HG03196 (cell line): ENCODE measurements around the gene FBXO7.

Source experiments
- ATAC-seq: cut with Tn5 transposase; IDR thresholded peaks from one replicate; pipeline ENCODE4 v1.9.1; 2021; ENCODE audit not compliant: unreplicated experiment

FBXO7 gene

DNA sequence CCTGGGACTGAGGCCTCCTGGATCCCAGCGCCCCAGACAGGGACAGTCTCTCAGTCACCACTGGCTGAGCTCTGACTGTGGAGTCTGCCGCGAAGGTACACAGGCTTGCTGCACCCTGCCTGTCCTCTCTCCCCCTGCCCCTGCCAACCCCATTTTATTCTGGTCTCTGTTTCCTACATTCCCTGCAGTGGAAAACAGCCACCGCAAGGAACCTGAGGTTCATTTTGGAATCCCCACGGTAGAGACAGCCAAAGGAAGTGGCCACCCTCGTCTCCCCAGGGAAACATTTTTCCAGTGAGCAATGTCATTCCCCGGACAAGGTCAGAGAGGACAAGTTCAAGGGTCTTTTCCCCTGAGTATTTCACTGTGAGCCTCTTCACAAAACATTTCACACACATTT, 56.6 kb downstream of the FBXO7 start:
- no peak for ATAC-seq

DNA sequence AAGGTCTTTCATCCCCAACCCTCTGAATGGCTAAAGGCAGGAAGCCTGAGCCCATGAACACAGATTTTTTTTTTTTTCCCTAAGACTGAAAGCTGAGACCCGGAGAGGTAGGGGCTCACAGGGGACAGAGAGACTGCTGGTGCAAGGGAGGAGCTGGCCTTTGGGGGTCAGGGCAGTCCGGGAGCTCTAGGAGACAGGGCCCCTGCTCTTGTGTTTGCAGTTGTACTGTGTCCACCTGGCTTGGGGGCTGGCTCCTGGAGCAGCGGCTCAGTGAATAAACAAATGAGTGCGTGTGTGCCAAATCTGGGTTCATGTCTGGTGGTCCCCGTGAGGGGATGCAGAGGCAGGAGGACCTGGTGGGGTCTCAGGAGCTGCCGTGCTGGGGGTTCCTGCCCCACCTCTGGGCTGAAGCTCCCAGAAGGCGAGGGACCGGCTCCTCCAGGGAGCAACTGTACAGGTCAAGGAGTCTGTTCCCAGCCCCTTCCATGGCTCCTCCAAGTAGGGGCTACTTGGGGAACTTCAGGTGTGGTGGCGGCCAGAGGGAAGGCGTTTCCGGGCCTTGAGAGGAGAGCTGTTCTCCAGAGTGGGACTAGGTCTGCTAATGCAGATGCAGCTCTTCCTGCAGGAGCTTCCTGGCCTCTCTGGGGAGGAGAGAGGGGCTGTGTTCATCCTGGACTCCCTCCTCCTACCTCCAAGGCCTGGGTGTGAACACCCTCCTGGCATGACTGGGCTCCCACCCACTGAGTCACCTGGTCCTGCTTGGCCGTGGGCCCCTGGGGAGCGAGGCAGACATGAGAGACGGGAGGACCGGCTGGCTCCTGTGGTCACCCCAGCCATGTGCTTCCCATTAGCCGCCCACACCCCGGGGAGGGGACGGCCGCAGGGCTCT, 57.6 kb downstream of the FBXO7 start:
- no peak for ATAC-seq

DNA sequence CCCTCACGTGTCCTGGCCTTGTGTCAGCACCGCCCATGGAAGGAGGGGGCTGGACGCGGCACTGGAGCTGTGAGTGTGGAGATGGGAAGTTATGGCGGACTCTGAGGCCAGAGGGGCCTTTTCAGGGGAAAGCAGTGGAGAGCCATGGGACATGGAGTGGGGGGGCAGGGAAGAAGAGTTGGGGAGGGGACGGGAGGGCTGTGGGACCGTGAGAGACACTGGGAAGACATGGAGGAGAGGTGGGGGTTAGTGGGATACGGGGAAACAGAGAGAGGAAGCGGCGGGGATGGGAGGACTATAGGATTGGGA, 58.2 kb downstream of the FBXO7 start:
- no peak for ATAC-seq

DNA sequence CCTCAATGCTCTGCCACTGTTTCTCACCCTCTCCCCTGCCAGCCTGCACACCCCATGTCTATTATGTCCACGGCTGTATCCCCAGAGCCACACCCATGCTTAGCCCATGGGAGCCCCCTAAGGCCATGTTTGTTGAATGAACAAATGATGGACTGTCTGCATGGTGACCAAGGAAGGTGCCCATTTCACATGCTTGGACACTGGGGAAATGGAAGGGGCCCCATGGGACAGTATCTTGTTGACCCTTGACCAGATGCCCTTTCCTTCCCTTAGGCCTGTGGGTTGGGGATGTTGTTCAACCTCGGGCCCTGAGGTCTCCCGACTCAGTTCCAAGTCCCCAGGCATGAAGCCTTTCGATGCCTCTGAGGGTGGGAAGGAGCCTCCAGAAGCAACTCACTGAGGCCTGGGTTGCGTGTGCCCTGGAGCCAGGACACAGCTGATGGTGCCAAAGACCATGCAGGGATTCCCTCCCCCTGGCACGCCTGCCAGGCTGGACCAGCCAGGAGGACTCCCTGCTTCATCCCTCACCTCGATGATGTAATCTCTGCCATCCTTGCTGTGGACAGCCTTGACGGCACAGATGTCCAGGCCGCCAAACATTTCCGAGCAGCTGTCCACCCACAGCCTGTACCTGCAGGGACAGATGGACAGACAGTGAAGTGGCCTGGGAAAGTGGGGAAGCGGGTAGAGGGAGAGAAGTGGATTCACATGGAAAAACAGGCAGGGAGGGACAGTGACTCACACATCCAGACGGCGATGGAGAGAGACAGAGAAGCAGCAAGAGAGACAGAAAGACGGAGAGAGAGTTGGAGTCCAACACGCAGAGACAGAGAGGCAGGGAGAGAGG, 58.9 kb downstream of the FBXO7 start:
- no peak for ATAC-seq

GRCh38 chr22:32534252-32535235, 59.9 kb downstream of the FBXO7 start:
- no peak for ATAC-seq

DNA sequence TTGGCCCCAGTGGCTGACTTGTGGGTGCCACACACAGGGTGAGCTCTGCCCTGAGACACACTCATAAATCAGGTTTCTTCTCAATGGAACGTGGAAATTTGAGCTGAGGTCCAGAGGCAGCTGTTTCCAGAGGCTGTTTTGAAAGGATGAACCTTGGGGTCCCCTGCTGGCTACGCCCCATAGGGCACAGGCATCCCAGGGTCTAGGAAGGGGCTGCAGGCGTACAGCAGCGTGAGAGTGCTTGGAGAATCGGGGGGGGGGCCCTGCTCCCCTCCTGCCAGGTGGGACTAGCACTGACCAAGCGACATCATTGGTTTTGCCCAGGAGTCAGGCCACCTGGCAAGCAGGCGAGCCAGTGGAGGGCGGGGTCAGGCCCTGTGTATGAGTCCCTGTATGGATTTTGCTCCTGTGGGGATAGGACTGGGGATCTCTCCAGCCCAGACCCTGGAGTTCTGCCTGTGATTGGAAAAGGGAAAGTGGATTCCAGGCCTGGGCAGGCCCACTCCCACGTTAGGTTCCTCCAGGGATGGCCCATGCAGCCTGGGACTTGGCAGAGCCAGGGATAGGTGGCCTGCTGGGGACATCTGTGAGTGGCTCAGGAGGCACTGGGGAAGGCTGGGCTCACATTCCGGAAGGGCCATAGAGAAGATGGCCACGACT, 61.0 kb downstream of the FBXO7 start:
- ATAC-seq: no peak

DNA sequence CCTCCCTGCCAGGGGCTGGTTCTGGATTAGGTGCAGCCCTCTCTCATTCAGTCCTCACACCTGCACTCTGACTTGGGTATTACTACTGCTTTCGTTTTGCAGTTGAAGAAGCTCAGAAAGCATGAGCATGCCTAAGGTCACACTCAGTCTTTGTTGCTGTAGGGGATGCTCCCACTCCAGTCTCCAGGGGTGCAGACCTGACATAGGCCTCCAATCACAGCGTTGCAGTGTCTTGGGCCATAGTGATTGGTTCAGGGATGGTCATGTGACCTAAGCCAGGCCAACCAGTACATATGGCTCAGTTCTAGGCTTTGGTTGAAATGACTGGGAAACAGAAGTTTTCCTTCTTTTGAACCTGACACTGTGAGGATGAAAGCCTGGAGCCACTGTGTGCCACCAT, 61.7 kb downstream of the FBXO7 start:
- no peak for ATAC-seq

GRCh38 chr22:32538521-32538920, 63.9 kb downstream of the FBXO7 start:
- ATAC-seq: no peak

DNA sequence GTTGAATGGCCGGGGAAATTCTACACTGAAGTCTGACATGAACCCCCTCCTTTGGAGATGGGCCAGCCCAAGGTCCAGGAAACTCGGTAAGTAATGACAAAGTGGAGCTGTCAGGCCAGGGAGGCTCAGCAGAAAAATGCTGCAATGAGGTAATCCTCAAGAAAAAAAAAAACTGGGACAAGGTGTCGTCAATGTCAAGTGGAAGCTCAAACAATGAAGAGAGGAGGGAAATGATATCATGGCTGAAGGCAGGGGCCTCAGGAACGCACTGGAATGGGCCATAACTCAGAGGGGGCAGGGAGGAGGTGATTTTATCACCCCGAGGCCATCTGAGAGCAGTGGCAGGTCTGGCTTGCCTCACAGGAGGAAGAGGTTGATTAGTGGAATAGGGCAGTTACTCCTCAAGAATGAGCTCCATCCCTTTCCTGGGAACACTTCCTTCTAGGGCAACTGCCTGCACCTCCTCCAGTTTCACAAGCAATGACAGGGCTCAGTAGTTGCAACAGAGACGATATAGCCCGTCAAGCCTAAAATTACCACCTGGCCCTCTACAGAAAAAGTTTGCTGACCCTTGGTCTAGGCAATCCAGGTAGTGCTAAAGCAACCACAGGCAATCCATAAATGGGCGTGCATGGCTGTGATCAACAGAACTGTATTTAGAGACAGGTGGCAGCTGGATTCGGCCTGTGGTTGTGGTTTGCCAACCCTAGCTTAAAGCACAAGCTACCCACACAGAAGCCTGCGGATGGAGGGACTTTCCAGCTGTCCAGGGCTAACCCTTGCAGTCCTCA, 65.2 kb downstream of the FBXO7 start:
- no peak for ATAC-seq

DNA sequence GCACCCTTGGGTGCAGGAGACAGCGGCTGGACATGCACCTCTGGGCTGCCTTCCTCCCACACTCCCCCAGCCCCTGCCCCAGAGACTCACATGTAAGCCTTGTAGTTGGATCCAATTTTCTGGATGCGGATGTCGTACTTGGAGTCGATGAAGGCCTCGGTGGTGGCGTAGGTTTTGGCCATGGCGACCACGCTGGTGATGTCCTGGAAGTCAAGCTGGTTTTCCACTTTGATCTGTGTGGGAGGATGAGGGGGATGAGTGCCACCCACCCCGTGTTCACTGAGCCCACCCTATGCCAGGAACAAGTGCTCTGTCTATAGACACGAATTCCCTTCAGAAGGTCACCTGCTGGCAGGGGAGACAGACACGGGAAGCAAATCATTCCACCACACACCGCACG, 66.9 kb downstream of the FBXO7 start:
- ATAC-seq: no peak

DNA sequence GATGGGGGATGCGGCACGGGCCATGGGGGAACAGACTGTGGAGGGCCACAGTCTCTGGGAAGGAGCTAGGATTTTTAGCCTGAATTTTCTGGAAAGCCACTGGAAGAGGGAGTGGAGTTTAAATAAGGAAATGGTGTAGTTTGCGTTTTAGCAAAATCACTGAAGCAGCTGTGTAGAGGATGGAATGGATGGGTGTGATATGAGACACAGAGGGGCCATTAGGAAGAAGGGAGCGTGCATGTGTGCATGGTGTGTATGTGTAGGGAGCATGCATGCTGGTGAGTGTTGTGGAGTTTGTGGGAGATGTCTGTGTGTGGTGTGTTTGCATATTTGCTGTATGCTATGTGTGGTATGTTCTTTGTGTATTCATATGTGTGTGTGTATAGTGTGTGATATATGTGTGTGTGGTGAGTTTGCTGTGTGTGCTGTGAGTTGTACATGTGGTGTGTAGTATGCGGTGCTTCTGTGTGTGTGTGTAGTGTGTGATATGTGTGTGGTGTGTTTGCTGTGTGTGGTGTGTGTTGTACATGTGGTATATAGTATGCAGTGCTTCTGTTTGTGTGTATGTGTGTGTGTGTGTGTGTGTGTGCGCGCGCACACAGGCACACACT, 67.6 kb downstream of the FBXO7 start:
- no peak for ATAC-seq

GRCh38 chr22:32542677-32543357, 68.2 kb downstream of the FBXO7 start:
- no peak for ATAC-seq

- no peak for ATAC-seq
These were observed 70.4 kb downstream of the FBXO7 start for GRCh38 chr22:32544953-32545558.

GRCh38 chr22:32545801-32546200, 71.2 kb downstream of the FBXO7 start:
- ATAC-seq: no peak

GRCh38 chr22:32546496-32546895, 71.9 kb downstream of the FBXO7 start:
- ATAC-seq: no peak

- no peak for ATAC-seq
These were observed 72.3 kb downstream of the FBXO7 start for GRCh38 chr22:32546935-32547334.

- no peak for ATAC-seq
These were observed 73.4 kb downstream of the FBXO7 start for GRCh38 chr22:32548039-32548438.
